HepG2 (cell line): ENCODE data around the gene TRPV2. TPM values are rescaled to one million over a fixed set of nuclear protein-coding genes. Genes with fewer than 3 reads are reported as not detected.

Source experiments
- ATAC-seq: fragments of 200-7000 bp; cut with Tn5 transposase; 3 replicates; pipeline ENCODE4 v1.9.1; 2020; ENCODE audit warnings: mild to moderate bottlenecking, moderate library complexity
- BruUV-seq: library from RNA; stranded (reverse); fragments of 400-500 nt; replicated peaks from 2 replicates; lab custom pipeline; 2021; lab: Mats Ljungman, UMichigan
- CTCF ChIA-PET: fragments of 300-600 bp; formaldehyde crosslinking; extraction: SDS; loops from one replicate; lab custom pipeline; 2021; ENCODE audit warnings: low total read pairs, inconsistent platforms, low intra/inter-chr PET ratio; lab: Yijun Ruan, JAX
- POLR2A ChIA-PET: fragments of 350-600 bp; sonication (Branson Sonifier 250); formaldehyde crosslinking; loops from one replicate; lab custom pipeline; 2020; ENCODE audit warnings: antibody characterized with exemption, inconsistent platforms; lab: Yijun Ruan, JAX
- DNase-seq: peaks from one replicate; pipeline ENCODE4 v3.0.0-alpha.2; 2015; ENCODE audit warnings: low spot score
- FAIRE-seq: peaks from 3 replicates; lab custom pipeline; 2011; peaks lifted over from hg19 to GRCh38; lab: Jason Lieb, UNC
- H2AFZ ChIP-seq: one replicate; pipeline ENCODE4 v1.6.1; 2011; ENCODE audit warnings: low read length, inconsistent platforms
- H3K27ac ChIP-seq: fragments of 300-600 bp; 3 replicates; pipeline ENCODE4 v1.8.0; 2011; ENCODE audit warnings: mixed run types, mild to moderate bottlenecking, mixed read lengths, low read length, inconsistent platforms; ENCODE audit not compliant: insufficient read depth; ENCODE audit errors: extremely low read length
- H3K27me3 ChIP-seq, 2 experiments: fragments of 200-600 bp in 1 of 2; 2 replicates in 1 of 2; 3 replicates in 1 of 2; pipeline versions ENCODE4 v1.6.0 to v1.8.0; 2011; ENCODE audit warnings: low read length in 2 of 2, mild to moderate bottlenecking in 2 of 2, moderate library complexity in 2 of 2, inconsistent platforms in 1 of 2; ENCODE audit not compliant: insufficient read depth in 2 of 2, control insufficient read depth in 1 of 2
- H3K36me3 ChIP-seq, 2 experiments: fragments of 200-600 bp in 1 of 2; replicated peaks in 1 of 2; 2 replicates in 1 of 2; 3 replicates in 1 of 2; pipeline versions ENCODE4 v1.5.1 to v1.8.0; 2011; ENCODE audit warnings: low read length in 2 of 2, inconsistent platforms in 1 of 2; ENCODE audit not compliant: insufficient read depth in 2 of 2, control insufficient read depth in 1 of 2
- H3K4me1 ChIP-seq: 2 replicates; pipeline ENCODE4 v1.5.1; 2012; ENCODE audit warnings: low read length, inconsistent platforms; ENCODE audit not compliant: insufficient read depth
- H3K4me2 ChIP-seq: 2 replicates; pipeline ENCODE4 v1.6.0; 2011; ENCODE audit warnings: low read depth, low read length, inconsistent platforms
- H3K4me3 ChIP-seq, 3 experiments: fragments of 200-600 bp in 1 of 3; sonication (generic), shearing (Covaris generic) in 1 of 3; replicated peaks in 1 of 3; 2 replicates each; pipeline ENCODE4 v1.5.1; 2011 to 2016; ENCODE audit warnings: low read length in 3 of 3, inconsistent platforms in 2 of 3, low read depth in 2 of 3, mild to moderate bottlenecking in 2 of 3, control low read depth in 1 of 3, mixed read lengths in 1 of 3; ENCODE audit not compliant: insufficient read depth in 1 of 3
- H3K79me2 ChIP-seq: one replicate; pipeline ENCODE4 v1.6.1; 2011; ENCODE audit warnings: low read length, inconsistent platforms; ENCODE audit not compliant: insufficient read depth
- H3K9ac ChIP-seq: 2 replicates; pipeline ENCODE4 v1.6.0; 2011; ENCODE audit warnings: mild to moderate bottlenecking, low read depth, low read length, inconsistent platforms; ENCODE audit not compliant: insufficient read depth
- H3K9me3 ChIP-seq: 2 replicates; pipeline ENCODE4 v1.5.1; 2012; ENCODE audit warnings: mild to moderate bottlenecking, low read length
- H4K20me1 ChIP-seq: 2 replicates; pipeline ENCODE4 v1.6.0; 2011; ENCODE audit warnings: inconsistent platforms, mild to moderate bottlenecking, low read length, moderate library complexity; ENCODE audit not compliant: insufficient read depth
- CBFB ChIP-seq: sonication (generic); formaldehyde crosslinking; IDR thresholded peaks from 2 replicates; pipeline ENCODE4 v1.4.0; 2020; ENCODE audit warnings: missing genetic modification reagents
- FOXA3 ChIP-seq: IDR thresholded peaks from 2 replicates; pipeline ENCODE4 v1.6.1; 2016; ENCODE audit warnings: missing genetic modification reagents, missing compliant biosample characterization
- POGZ ChIP-seq: sonication (generic); formaldehyde crosslinking; IDR thresholded peaks from 2 replicates; pipeline ENCODE4 v1.4.0; 2020; ENCODE audit warnings: mild to moderate bottlenecking, missing genetic modification reagents
- SIN3A ChIP-seq: IDR thresholded peaks from 2 replicates; pipeline ENCODE4 v1.6.1; 2011; ENCODE audit warnings: low read depth, mild to moderate bottlenecking, control low read depth, low read length, borderline replicate concordance
- XRCC5 ChIP-seq: fragments of 200-400 bp; formaldehyde crosslinking; optimal IDR thresholded peaks from 2 replicates; pipeline ENCODE3; 2017; ENCODE audit warnings: mild to moderate bottlenecking, low read length
- ZNF12 ChIP-seq: sonication (generic); formaldehyde crosslinking; IDR thresholded peaks from 2 replicates; pipeline ENCODE4 v1.5.0; 2020; ENCODE audit warnings: missing genetic modification reagents
- ZNF343 ChIP-seq: sonication (generic); formaldehyde crosslinking; IDR thresholded peaks from 2 replicates; pipeline ENCODE4 v1.4.0; 2020; ENCODE audit warnings: mild to moderate bottlenecking, missing genetic modification reagents
- ZNF550 ChIP-seq: sonication (generic); formaldehyde crosslinking; IDR thresholded peaks from 2 replicates; pipeline ENCODE4 v1.4.0; 2020; ENCODE audit warnings: mild to moderate bottlenecking, missing genetic modification reagents, borderline replicate concordance
- ZNF616 ChIP-seq: sonication (generic); formaldehyde crosslinking; IDR thresholded peaks from 2 replicates; pipeline ENCODE4 v1.5.0; 2020; ENCODE audit warnings: low read depth, mild to moderate bottlenecking, missing genetic modification reagents
- ZNF619 ChIP-seq: sonication (generic); formaldehyde crosslinking; IDR thresholded peaks from 2 replicates; pipeline ENCODE4 v1.4.0; 2020; ENCODE audit warnings: mild to moderate bottlenecking, missing genetic modification reagents
- WGBS: methylation state at CpG from one replicate; pipeline ENCODE4 v1.1.6; 2017; ENCODE audit warnings: low lambda C conversion rate; 5-methylcytosine and 5-hydroxymethylcytosine counted together
- in situ Hi-C: cut with HindIII; loops from 2 replicates; pipeline ENCODE4 v1.10.0; 2017; ENCODE audit warnings: low pct_unique_long_range_greater_than_20kb; ENCODE audit not compliant: extremely low pct_ligation_motif_present
- intact Hi-C: fragments of 100-400 bp; cut with micrococcal nuclease; formaldehyde crosslinking; loops from one replicate; pipeline ENCODE4 v1.10.0; 2022; ENCODE audit not compliant: unreplicated experiment
- polyA plus RNA-seq, 8 experiments: library from polyadenylated mRNA; depleted of rRNA in 3 of 8; stranded (reverse) in 7 of 8; unstranded in 1 of 8; fragments of >200 nt; fragmentation: Illumina TruSeq in 4 of 8; extraction: Trizol in 4 of 8; gene quantifications; 2 replicates each; pipeline versions ENCODE4 v1.2.1 to v1.2.3, GENCODE V29; 2011 to 2016; ENCODE audit warnings: low read depth in 4 of 8, missing spikeins in 1 of 8, mixed read lengths in 1 of 8; ENCODE audit not compliant: insufficient read depth in 1 of 8
- total RNA-seq, 5 experiments: library from RNA; depleted of rRNA; stranded (reverse); fragments of >200 nt; fragmentation: Illumina TruSeq; extraction: Trizol; gene quantifications; 2 replicates each; pipeline ENCODE4 v1.2.3, GENCODE V29; 2016; ENCODE audit warnings: low read depth in 1 of 5
- TF ChIP-seq, protein P1 (sequence below): sonication (generic); formaldehyde crosslinking; IDR thresholded peaks from 2 replicates; pipeline ENCODE4 v1.5.1; 2020; ENCODE audit warnings: mild to moderate bottlenecking, missing genetic modification reagents, moderate library complexity

The TRPV2 gene
- total and polyA plus RNA-seq, 2 of the 13 experiments (the other 11 are each of a cell fraction or from before 2014, with no cell fraction given): 13.6 to 21.3 TPM

DNA sequence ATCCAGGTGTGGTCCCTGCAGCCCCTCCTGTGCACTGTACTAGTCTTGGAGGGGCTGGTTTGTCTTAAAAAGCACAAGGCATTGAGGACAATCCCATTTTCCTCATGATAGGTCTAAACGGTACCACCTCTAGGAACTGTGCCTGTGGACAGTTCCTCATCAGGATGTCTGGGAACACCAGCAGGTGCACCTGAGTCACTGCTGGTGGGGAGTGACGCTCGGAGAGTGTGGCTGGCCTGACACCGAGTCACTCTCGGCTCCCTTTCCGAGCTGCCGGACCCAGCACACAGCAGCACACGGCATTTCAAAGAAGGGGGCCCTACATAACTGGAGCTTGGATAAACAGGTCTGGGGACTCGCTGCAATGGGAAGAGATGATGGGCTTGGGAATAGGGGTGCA, 51.0 kb downstream of the TRPV2 start:
- Histone ChIP-seq H3K9me3 (no peaks in the 10 kb centered on the region), H3K79me2 (no peaks in the 10 kb centered on the region), H3K4me1 (peaks cover 81% of the 10 kb centered on the region), H3K36me3 (no peaks in the 10 kb centered on the region), H2AFZ (no peak overlapping the region), H3K27ac (no peak overlapping the region), H4K20me1 (peaks cover 2% of the 10 kb centered on the region; the same call in 1 of the 2 replicates), H3K4me2 (no peak overlapping the region), H3K4me3 (no peak overlapping the region), H3K27me3 (peaks cover 4 to 18% of the 10 kb centered on the region in 2 experiments; a peak in 3 of 5 replicates), H3K9ac (no peak overlapping the region)
- 69% methylated on average over 8 of the region's 9 CpGs for WGBS
- ChIA-PET CTCF (no interaction called here), POLR2A (no interaction called here)
- no TSS peak for BruUV-seq
- FAIRE-seq (no peak), ATAC-seq (no peak), DNase-seq (no peak)
- TF ChIP-seq FOXA3 (CRISPR knock-in tag): no peak
- TF ChIP-seq ZNF619 (CRISPR knock-in tag): no peak
- TF ChIP-seq ZNF12: no peak
- TF ChIP-seq POGZ (CRISPR knock-in tag): no peak
- TF ChIP-seq SIN3A: no peak
- TF ChIP-seq ZNF343 (CRISPR knock-in tag): no peak
- TF ChIP-seq ZNF550 (CRISPR knock-in tag): no peak
- TF ChIP-seq XRCC5: no peak
- TF ChIP-seq, protein P1, sequence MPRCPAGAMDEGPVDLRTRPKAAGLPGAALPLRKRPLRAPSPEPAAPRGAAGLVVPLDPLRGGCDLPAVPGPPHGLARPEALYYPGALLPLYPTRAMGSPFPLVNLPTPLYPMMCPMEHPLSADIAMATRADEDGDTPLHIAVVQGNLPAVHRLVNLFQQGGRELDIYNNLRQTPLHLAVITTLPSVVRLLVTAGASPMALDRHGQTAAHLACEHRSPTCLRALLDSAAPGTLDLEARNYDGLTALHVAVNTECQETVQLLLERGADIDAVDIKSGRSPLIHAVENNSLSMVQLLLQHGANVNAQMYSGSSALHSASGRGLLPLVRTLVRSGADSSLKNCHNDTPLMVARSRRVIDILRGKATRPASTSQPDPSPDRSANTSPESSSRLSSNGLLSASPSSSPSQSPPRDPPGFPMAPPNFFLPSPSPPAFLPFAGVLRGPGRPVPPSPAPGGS (CRISPR knock-in tag): no peak
- no peak for TF ChIP-seq CBFB (CRISPR knock-in tag)
- no peak for TF ChIP-seq ZNF616
- in situ Hi-C loops: no loop called here
- intact Hi-C loops: loop anchor here (5.0 kb wide), 1 partner anchor 56 kb away; no protein-coding TSS in a partner anchor
